Epithelial cell of proximal tubule (primary cell): ENCODE results near the gene ATP5F1D. TPM values are rescaled to one million over a fixed set of nuclear protein-coding genes. Genes with fewer than 3 reads are reported as not detected.
A peak's percentile ranks its signal among the peaks of the same experiment; 100 is the strongest.

ENCODE experiments used
- DNase-seq: peaks from one replicate; pipeline ENCODE4 v3.0.0-alpha.2; 2011; ENCODE audit warnings: low read depth
- H3K4me3 ChIP-seq: 2 replicates; pipeline ENCODE4 v1.5.1; 2011; ENCODE audit warnings: low read depth, mild to moderate bottlenecking, low read length
- CTCF ChIP-seq: conservative IDR thresholded peaks from 2 replicates; pipeline ENCODE4 v1.5.1; 2012; ENCODE audit warnings: low read depth, mild to moderate bottlenecking, low read length
- total RNA-seq: library from RNA; depleted of rRNA; stranded (reverse); fragments of >200 nt; gene quantifications from 2 replicates; pipeline ENCODE4 v1.2.3, GENCODE V29; 2015

ATP5F1D gene
- total RNA-seq, 1 donor from 2014 or later = 110 TPM

GRCh38 chr19:1264801-1265614 is 23.5 kb downstream of the ATP5F1D start:
- DNase-seq = no peak
- H3K4me3 ChIP-seq = no peak overlapping the region
- no peak for TF ChIP-seq CTCF

- H3K4me3 ChIP-seq = peak overlapping the region; percentile 58
- no peak for DNase-seq
- TF ChIP-seq CTCF = no peak
Observed at GRCh38 chr19:1265615-1266128, 24.1 kb downstream of the ATP5F1D start.

- no peak for DNase-seq
- peak overlapping the region; percentile 58 for H3K4me3 ChIP-seq
- no peak for TF ChIP-seq CTCF
Observed at GRCh38 chr19:1266129-1266915, 24.8 kb downstream of the ATP5F1D start.

GRCh38 chr19:1266916-1267476 is 25.4 kb downstream of the ATP5F1D start:
- peak; percentile 74 for TF ChIP-seq CTCF
- DNase-seq = no peak
- peak overlapping the region; percentile 58 for H3K4me3 ChIP-seq

GRCh38 chr19:1267477-1268225 is 26.1 kb downstream of the ATP5F1D start:
- H3K4me3 ChIP-seq = peak overlapping the region; percentile 58
- no peak for DNase-seq
- no peak for TF ChIP-seq CTCF

GRCh38 chr19:1268226-1269064 is 26.9 kb downstream of the ATP5F1D start:
- no peak for DNase-seq
- TF ChIP-seq CTCF = no peak
- no peak overlapping the region for H3K4me3 ChIP-seq
